Neural cell (in vitro differentiated cells): ENCODE data around the gene GPR139. TPM values are rescaled to one million over a fixed set of nuclear protein-coding genes. Genes with fewer than 3 reads are reported as not detected.

Experiments used
- H2AFZ ChIP-seq: fragments of 200-600, 300-800 bp; sonication (generic), shearing (Covaris generic); 2 replicates; pipeline ENCODE4 v1.6.0; 2014; ENCODE audit warnings: low read depth, mild to moderate bottlenecking, antibody characterized with exemption, low read length, moderate library complexity
- H3F3A ChIP-seq: fragments of 200-600 bp; shearing (Covaris generic); 2 replicates; pipeline ENCODE4 v1.6.1; 2016; ENCODE audit warnings: mild to moderate bottlenecking, moderate library complexity, mixed read lengths, antibody characterized with exemption, low read length; ENCODE audit not compliant: insufficient read depth, poor library complexity, severe bottlenecking
- H3K27ac ChIP-seq: fragments of 200-600, 300-800 bp; sonication (generic), shearing (Covaris generic); 2 replicates; pipeline ENCODE4 v1.5.1; 2014; ENCODE audit warnings: mild to moderate bottlenecking, low read length, moderate library complexity
- H3K27me3 ChIP-seq: fragments of 300-800, 200-600 bp; sonication (generic), shearing (Covaris generic); 2 replicates; pipeline ENCODE4 v1.6.0; 2014; ENCODE audit warnings: mild to moderate bottlenecking, low read depth, low read length, moderate library complexity; ENCODE audit not compliant: insufficient read depth
- H3K36me3 ChIP-seq: fragments of 300-800, 200-600 bp; sonication (generic), shearing (Covaris generic); 2 replicates; pipeline ENCODE4 v1.5.1; 2014; ENCODE audit warnings: mild to moderate bottlenecking, antibody characterized with exemption, low read length, moderate library complexity; ENCODE audit not compliant: insufficient read depth
- H3K4me2 ChIP-seq: fragments of 300-800, 200-600 bp; sonication (generic), shearing (Covaris generic); 2 replicates; pipeline ENCODE4 v1.6.0; 2014; ENCODE audit warnings: mild to moderate bottlenecking, low read length
- H3K4me3 ChIP-seq: fragments of 300-800, 200-600 bp; sonication (generic), shearing (Covaris generic); 2 replicates; pipeline ENCODE4 v1.5.1; 2014; ENCODE audit warnings: mild to moderate bottlenecking, low read length, moderate library complexity
- H3K79me2 ChIP-seq: fragments of 200-600 bp; shearing (Covaris generic); replicated peaks from 2 replicates; pipeline ENCODE4 v1.6.0; 2014; ENCODE audit warnings: mild to moderate bottlenecking, low read length, moderate library complexity; ENCODE audit not compliant: insufficient read depth
- H3K9ac ChIP-seq: fragments of 300-800, 200-600 bp; sonication (generic), shearing (Covaris generic); 2 replicates; pipeline ENCODE4 v1.6.1; 2016; ENCODE audit warnings: mild to moderate bottlenecking, low read length, mixed read lengths
- H3K9me2 ChIP-seq: fragments of 200-600 bp; shearing (Covaris generic); 2 replicates; pipeline ENCODE4 v1.6.1; 2016; ENCODE audit warnings: mild to moderate bottlenecking, low read length, mixed read lengths; ENCODE audit not compliant: insufficient read depth
- H3K9me3 ChIP-seq: fragments of 200-600, 300-800 bp; sonication (generic), shearing (Covaris generic); 2 replicates; pipeline ENCODE4 v1.6.1; 2016; ENCODE audit warnings: mild to moderate bottlenecking, mixed run types, low read length, moderate library complexity, mixed read lengths
- H4K20me1 ChIP-seq: fragments of 200-600 bp; shearing (Covaris generic); 2 replicates; pipeline ENCODE4 v1.6.1; 2016; ENCODE audit warnings: mild to moderate bottlenecking, mixed run types; ENCODE audit not compliant: insufficient read depth
- EP300 ChIP-seq: fragments of 450-650 bp; conservative IDR thresholded peaks from 2 replicates; pipeline ENCODE4 v1.6.1; 2014; ENCODE audit warnings: antibody characterized with exemption, mild to moderate bottlenecking, moderate library complexity; ENCODE audit not compliant: poor library complexity, severe bottlenecking
- EZH2 ChIP-seq: fragments of 200-600, 300-800 bp; shearing (Covaris generic), sonication (generic); IDR thresholded peaks from 2 replicates; pipeline ENCODE4 v1.6.1; 2014; ENCODE audit warnings: antibody characterized with exemption, low read length, borderline replicate concordance, mild to moderate bottlenecking; ENCODE audit not compliant: insufficient read depth, poor library complexity, severe bottlenecking
- MXI1 ChIP-seq: fragments of 450-650 bp; conservative IDR thresholded peaks from 2 replicates; pipeline ENCODE4 v1.6.1; 2014; ENCODE audit warnings: antibody characterized with exemption, mild to moderate bottlenecking; ENCODE audit not compliant: poor library complexity, severe bottlenecking
- POLR2AphosphoS5 ChIP-seq: IDR thresholded peaks from 2 replicates; pipeline ENCODE4 v1.6.1; 2012
- RAD21 ChIP-seq: fragments of 450-650 bp; conservative IDR thresholded peaks from 2 replicates; pipeline ENCODE4 v1.6.1; 2014; ENCODE audit warnings: antibody characterized with exemption, mild to moderate bottlenecking, moderate library complexity
- SMC3 ChIP-seq: fragments of 450-650 bp; conservative IDR thresholded peaks from 2 replicates; pipeline ENCODE4 v1.6.1; 2014; ENCODE audit warnings: antibody characterized with exemption, mild to moderate bottlenecking, moderate library complexity; ENCODE audit not compliant: poor library complexity
- TAF1 ChIP-seq: IDR thresholded peaks from 2 replicates; pipeline ENCODE4 v1.6.1; 2012; ENCODE audit warnings: low read depth
- polyA plus RNA-seq: library from polyadenylated mRNA; depleted of rRNA; stranded (reverse); fragments of >200 nt; gene quantifications from 2 replicates; pipeline ENCODE4 v1.2.3, GENCODE V29; 2014
- TF ChIP-seq, protein P1 (sequence below): IDR thresholded peaks from 2 replicates; pipeline ENCODE4 v1.6.1; 2012; ENCODE audit warnings: borderline replicate concordance
- TF ChIP-seq, protein P2 (sequence below): fragments of 450-650 bp; IDR thresholded peaks from 2 replicates; pipeline ENCODE4 v1.5.1; 2014; ENCODE audit warnings: antibody characterized with exemption, mild to moderate bottlenecking, moderate library complexity; ENCODE audit not compliant: poor library complexity, severe bottlenecking

The GPR139 gene
- polyA plus RNA-seq, 1 donor from 2014 or later = 0.52 TPM

DNA sequence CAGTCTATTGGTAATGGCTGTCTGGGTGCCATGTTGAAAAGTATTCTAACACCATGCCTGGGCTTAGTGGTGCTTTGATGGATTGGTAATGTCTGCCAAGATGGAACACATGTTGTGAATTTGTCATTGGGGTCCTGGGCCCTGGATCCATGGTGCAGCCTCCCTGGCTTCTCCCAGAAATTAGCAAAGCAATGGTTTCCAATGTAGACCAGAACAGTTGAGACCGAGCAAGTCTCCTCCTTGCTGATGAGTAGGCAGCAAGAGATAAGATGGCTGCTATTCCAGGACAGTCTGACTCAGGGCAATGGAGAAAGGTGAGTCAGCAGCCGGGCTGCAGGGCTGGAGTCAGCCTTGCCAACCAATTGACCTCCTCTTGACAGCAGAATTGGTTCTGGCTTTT, 30.8 kb downstream of the GPR139 start:
- H3K27me3 ChIP-seq = no peaks in the 10 kb centered on the region
- no peaks in the 10 kb centered on the region for H4K20me1 ChIP-seq
- H3K79me2 ChIP-seq = no peaks in the 10 kb centered on the region
- H3K4me3 ChIP-seq = no peak overlapping the region
- H3K9me2 ChIP-seq = no peaks in the 10 kb centered on the region
- TF ChIP-seq, protein P1, sequence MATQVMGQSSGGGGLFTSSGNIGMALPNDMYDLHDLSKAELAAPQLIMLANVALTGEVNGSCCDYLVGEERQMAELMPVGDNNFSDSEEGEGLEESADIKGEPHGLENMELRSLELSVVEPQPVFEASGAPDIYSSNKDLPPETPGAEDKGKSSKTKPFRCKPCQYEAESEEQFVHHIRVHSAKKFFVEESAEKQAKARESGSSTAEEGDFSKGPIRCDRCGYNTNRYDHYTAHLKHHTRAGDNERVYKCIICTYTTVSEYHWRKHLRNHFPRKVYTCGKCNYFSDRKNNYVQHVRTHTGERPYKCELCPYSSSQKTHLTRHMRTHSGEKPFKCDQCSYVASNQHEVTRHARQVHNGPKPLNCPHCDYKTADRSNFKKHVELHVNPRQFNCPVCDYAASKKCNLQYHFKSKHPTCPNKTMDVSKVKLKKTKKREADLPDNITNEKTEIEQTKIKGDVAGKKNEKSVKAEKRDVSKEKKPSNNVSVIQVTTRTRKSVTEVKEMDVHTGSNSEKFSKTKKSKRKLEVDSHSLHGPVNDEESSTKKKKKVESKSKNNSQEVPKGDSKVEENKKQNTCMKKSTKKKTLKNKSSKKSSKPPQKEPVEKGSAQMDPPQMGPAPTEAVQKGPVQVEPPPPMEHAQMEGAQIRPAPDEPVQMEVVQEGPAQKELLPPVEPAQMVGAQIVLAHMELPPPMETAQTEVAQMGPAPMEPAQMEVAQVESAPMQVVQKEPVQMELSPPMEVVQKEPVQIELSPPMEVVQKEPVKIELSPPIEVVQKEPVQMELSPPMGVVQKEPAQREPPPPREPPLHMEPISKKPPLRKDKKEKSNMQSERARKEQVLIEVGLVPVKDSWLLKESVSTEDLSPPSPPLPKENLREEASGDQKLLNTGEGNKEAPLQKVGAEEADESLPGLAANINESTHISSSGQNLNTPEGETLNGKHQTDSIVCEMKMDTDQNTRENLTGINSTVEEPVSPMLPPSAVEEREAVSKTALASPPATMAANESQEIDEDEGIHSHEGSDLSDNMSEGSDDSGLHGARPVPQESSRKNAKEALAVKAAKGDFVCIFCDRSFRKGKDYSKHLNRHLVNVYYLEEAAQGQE = no peak
- no peak for TF ChIP-seq EZH2
- no peak for TF ChIP-seq RAD21
- TF ChIP-seq SMC3 = no peak
- TF ChIP-seq, protein P2, sequence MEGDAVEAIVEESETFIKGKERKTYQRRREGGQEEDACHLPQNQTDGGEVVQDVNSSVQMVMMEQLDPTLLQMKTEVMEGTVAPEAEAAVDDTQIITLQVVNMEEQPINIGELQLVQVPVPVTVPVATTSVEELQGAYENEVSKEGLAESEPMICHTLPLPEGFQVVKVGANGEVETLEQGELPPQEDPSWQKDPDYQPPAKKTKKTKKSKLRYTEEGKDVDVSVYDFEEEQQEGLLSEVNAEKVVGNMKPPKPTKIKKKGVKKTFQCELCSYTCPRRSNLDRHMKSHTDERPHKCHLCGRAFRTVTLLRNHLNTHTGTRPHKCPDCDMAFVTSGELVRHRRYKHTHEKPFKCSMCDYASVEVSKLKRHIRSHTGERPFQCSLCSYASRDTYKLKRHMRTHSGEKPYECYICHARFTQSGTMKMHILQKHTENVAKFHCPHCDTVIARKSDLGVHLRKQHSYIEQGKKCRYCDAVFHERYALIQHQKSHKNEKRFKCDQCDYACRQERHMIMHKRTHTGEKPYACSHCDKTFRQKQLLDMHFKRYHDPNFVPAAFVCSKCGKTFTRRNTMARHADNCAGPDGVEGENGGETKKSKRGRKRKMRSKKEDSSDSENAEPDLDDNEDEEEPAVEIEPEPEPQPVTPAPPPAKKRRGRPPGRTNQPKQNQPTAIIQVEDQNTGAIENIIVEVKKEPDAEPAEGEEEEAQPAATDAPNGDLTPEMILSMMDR = no peak
- no peak for TF ChIP-seq TAF1
- TF ChIP-seq EP300 = no peak
- TF ChIP-seq MXI1 = no peak
- TF ChIP-seq POLR2AphosphoS5 = no peak
- no peak overlapping the region for H2AFZ ChIP-seq
- no peak overlapping the region for H3K4me2 ChIP-seq
- no peak overlapping the region for H3K9ac ChIP-seq
- H3K36me3 ChIP-seq = no peaks in the 10 kb centered on the region
- no peaks in the 10 kb centered on the region for H3K9me3 ChIP-seq
- no peaks in the 10 kb centered on the region for H3F3A ChIP-seq
- no peak overlapping the region for H3K27ac ChIP-seq

DNA sequence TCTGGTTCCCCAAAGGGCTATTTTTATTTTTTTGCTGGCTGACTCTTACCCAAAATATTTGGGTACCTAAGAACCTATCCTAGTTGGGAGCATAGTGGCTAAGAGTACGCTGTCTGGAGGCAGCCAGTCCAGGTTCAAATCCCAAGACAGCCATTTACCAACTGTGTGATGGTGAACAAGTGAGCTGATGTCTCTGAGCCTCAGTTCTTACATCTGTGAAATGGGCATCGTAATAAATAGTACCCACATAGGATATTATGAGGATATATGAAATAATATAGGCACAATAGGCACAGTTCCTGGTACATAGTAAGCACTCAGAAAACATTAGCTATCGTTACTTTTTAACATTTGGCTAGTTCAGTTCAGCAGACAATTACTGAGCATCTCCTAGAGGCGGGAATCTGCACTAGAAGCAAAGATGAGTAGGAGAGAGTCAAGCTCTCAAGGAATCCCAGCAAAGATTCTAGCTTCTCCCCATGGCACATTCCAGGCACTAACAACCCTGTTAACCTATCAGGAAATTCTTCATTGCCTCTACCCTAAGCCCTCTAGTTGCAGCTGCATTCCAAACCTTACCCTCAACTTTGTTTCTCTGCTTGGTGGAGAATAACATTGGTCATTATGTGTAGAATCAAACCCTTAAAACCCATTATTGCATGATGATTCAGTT, 31.6 kb downstream of the GPR139 start:
- H4K20me1 ChIP-seq = no peaks in the 10 kb centered on the region
- H3K27me3 ChIP-seq = no peaks in the 10 kb centered on the region
- H3K36me3 ChIP-seq = no peaks in the 10 kb centered on the region
- no peak overlapping the region for H2AFZ ChIP-seq
- no peak overlapping the region for H3K4me3 ChIP-seq
- no peaks in the 10 kb centered on the region for H3K79me2 ChIP-seq
- H3F3A ChIP-seq = no peaks in the 10 kb centered on the region
- H3K27ac ChIP-seq = no peak overlapping the region
- H3K9me2 ChIP-seq = no peaks in the 10 kb centered on the region
- no peaks in the 10 kb centered on the region for H3K9me3 ChIP-seq
- H3K4me2 ChIP-seq = no peak overlapping the region
- H3K9ac ChIP-seq = no peak overlapping the region
- no peak for TF ChIP-seq POLR2AphosphoS5
- no peak for TF ChIP-seq EP300
- no peak for TF ChIP-seq SMC3
- TF ChIP-seq TAF1 = no peak
- TF ChIP-seq RAD21 = no peak
- no peak for TF ChIP-seq MXI1
- TF ChIP-seq, protein P2 = no peak
- TF ChIP-seq, protein P1 = no peak
- TF ChIP-seq EZH2 = no peak
